Trophoblast cell (in vitro differentiated cells and primary cell): ENCODE results near the gene ASPA.

ENCODE experiments used
- DNase-seq, 2 donors: peaks; one replicate each; pipeline ENCODE4 v3.0.0-alpha.2; 2016
- H2AFZ ChIP-seq: 2 replicates; pipeline ENCODE4 v1.6.1; 2013; ENCODE audit warnings: low read length, moderate library complexity, mild to moderate bottlenecking; ENCODE audit not compliant: insufficient read depth, poor library complexity
- H2AK5ac ChIP-seq: 2 replicates; pipeline ENCODE4 v1.6.1; 2013; ENCODE audit warnings: mild to moderate bottlenecking, low read length
- H2BK120ac ChIP-seq: 2 replicates; pipeline ENCODE4 v1.6.1; 2013; ENCODE audit warnings: low read length, mild to moderate bottlenecking, moderate library complexity; ENCODE audit not compliant: insufficient read depth, poor library complexity
- H2BK12ac ChIP-seq: 2 replicates; pipeline ENCODE4 v1.6.1; 2013; ENCODE audit warnings: mild to moderate bottlenecking, low read length, moderate library complexity
- H2BK5ac ChIP-seq: 2 replicates; pipeline ENCODE4 v1.6.1; 2013; ENCODE audit warnings: low read length, low read depth, moderate library complexity, mild to moderate bottlenecking; ENCODE audit not compliant: poor library complexity
- H3K14ac ChIP-seq: 2 replicates; pipeline ENCODE4 v1.6.1; 2013; ENCODE audit warnings: mild to moderate bottlenecking, low read length
- H3K18ac ChIP-seq: 2 replicates; pipeline ENCODE4 v1.6.1; 2013; ENCODE audit warnings: mild to moderate bottlenecking, low read length
- H3K23ac ChIP-seq: 2 replicates; pipeline ENCODE4 v1.6.1; 2013; ENCODE audit warnings: low read length
- H3K27ac ChIP-seq: 2 replicates; pipeline ENCODE4 v1.5.1; 2013; ENCODE audit warnings: low read depth, mild to moderate bottlenecking, inconsistent platforms, low read length, moderate library complexity
- H3K27me3 ChIP-seq: 2 replicates; pipeline ENCODE4 v1.6.1; 2013; ENCODE audit warnings: inconsistent platforms, mild to moderate bottlenecking, low read length, moderate library complexity; ENCODE audit not compliant: insufficient read depth
- H3K36me3 ChIP-seq, 2 experiments: 1 replicate in 1 of 2; 2 replicates in 1 of 2; pipeline ENCODE4 v1.6.1; 2013; ENCODE audit warnings: low read length in 2 of 2, mild to moderate bottlenecking in 2 of 2, moderate library complexity in 1 of 2; ENCODE audit not compliant: insufficient read depth in 2 of 2, control insufficient read depth in 1 of 2
- H3K4ac ChIP-seq: 2 replicates; pipeline ENCODE4 v1.6.1; 2013; ENCODE audit warnings: low read depth, mild to moderate bottlenecking, low read length, moderate library complexity
- H3K4me1 ChIP-seq, 2 experiments: 1 replicate in 1 of 2; 2 replicates in 1 of 2; pipeline ENCODE4 v1.6.1; 2013; ENCODE audit warnings: low read length in 2 of 2, mild to moderate bottlenecking in 2 of 2, moderate library complexity in 1 of 2; ENCODE audit not compliant: insufficient read depth in 2 of 2, control insufficient read depth in 1 of 2
- H3K4me2 ChIP-seq: 2 replicates; pipeline ENCODE4 v1.6.1; 2013; ENCODE audit warnings: inconsistent platforms, mild to moderate bottlenecking, low read length, moderate library complexity
- H3K4me3 ChIP-seq: 2 replicates; pipeline ENCODE4 v1.5.1; 2013; ENCODE audit warnings: mild to moderate bottlenecking, low read depth, low read length, inconsistent platforms
- H3K79me1 ChIP-seq: one replicate; pipeline ENCODE4 v1.6.1; 2013; ENCODE audit warnings: low read length
- H3K79me2 ChIP-seq: 2 replicates; pipeline ENCODE4 v1.6.1; 2013; ENCODE audit warnings: low read length, mild to moderate bottlenecking; ENCODE audit not compliant: control insufficient read depth, insufficient read depth, poor library complexity
- H3K9ac ChIP-seq: 2 replicates; pipeline ENCODE4 v1.6.1; 2013; ENCODE audit warnings: mild to moderate bottlenecking, low read length
- H3K9me3 ChIP-seq: 2 replicates; pipeline ENCODE4 v1.6.1; 2013; ENCODE audit warnings: low read depth, mild to moderate bottlenecking, control low read depth, inconsistent platforms, low read length; ENCODE audit not compliant: insufficient read depth
- H4K12ac ChIP-seq: 2 replicates; pipeline ENCODE4 v1.6.1; 2013; ENCODE audit warnings: low read depth, mild to moderate bottlenecking, low read length, moderate library complexity
- H4K8ac ChIP-seq: 2 replicates; pipeline ENCODE4 v1.6.1; 2013; ENCODE audit warnings: low read depth, mild to moderate bottlenecking, low read length, moderate library complexity
- H4K91ac ChIP-seq: one replicate; pipeline ENCODE4 v1.6.1; 2013; ENCODE audit warnings: low read depth, mild to moderate bottlenecking, low read length, moderate library complexity
- WGBS: extraction: QIAGEN DNeasy Blood & Tissue Kit; methylation state at CpG from one replicate; pipeline ENCODE4 v1.1.7; 2013; ENCODE audit warnings: missing lambda C conversion rate; ENCODE audit not compliant: insufficient read length, insufficient coverage; ENCODE audit errors: extremely low coverage; 5-methylcytosine and 5-hydroxymethylcytosine counted together

Gene ASPA

DNA sequence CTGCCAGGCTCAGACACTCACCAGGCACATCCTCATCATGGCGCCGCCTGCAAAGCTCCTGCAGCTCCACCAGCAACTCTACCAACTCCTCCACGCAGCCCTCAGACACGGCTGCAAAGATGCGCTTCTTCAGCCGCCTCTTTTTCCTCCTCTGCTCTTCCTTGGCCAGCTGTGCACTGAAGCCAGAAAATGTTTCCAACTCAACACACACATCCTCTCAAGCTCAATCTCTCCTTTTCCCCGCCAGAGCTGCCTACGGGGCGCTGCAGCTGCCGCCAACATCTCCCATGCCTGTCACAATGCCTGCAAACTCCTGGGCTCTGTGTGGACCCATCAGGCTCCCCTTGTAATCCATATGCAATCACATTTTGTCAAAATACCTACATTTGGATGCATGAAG lies 67.7 kb downstream of the ASPA start:
- H3K4me2 ChIP-seq = no peak overlapping the region
- H3K36me3 ChIP-seq = no peaks in the 10 kb centered on the region
- no peak overlapping the region for H2AFZ ChIP-seq
- no peak overlapping the region for H2AK5ac ChIP-seq
- no peak overlapping the region for H3K9ac ChIP-seq
- no peaks in the 10 kb centered on the region for H3K9me3 ChIP-seq
- H4K8ac ChIP-seq = no peak overlapping the region
- H3K79me2 ChIP-seq = no peaks in the 10 kb centered on the region
- H3K14ac ChIP-seq = no peak overlapping the region
- no peak overlapping the region for H4K91ac ChIP-seq
- no peak overlapping the region for H3K18ac ChIP-seq
- no peaks in the 10 kb centered on the region for H3K27me3 ChIP-seq
- H3K27ac ChIP-seq = no peak overlapping the region
- no peaks in the 10 kb centered on the region for H3K79me1 ChIP-seq
- H3K4me1 ChIP-seq = no peaks in the 10 kb centered on the region
- H2BK5ac ChIP-seq = no peak overlapping the region
- H4K12ac ChIP-seq = no peak overlapping the region
- H3K4ac ChIP-seq = no peak overlapping the region
- no peak overlapping the region for H3K4me3 ChIP-seq
- DNase-seq = no peak
- H3K23ac ChIP-seq = no peak overlapping the region
- H2BK120ac ChIP-seq = no peak overlapping the region
- WGBS = no CpG with 5 or more reads among the region's 10 CpGs
- H2BK12ac ChIP-seq = no peak overlapping the region

DNA sequence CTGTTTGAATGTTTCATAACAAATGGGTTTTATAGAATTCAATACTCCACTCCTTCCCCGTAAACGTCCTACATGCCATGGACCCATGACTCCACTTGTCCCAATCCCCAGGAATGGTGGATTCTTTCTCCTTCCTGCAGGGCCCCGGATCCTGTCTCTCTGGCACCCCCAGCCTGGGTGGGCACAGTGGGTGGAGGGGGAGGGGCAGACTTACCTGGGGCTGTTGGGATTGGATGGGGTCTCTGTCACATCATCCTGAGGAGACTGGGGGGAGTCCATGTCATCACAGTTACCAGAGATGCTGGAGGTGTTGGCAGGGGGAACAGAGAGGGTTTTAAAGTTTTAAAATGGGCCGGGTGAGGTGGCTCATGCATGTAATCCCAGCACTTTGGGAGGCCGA lies 68.6 kb downstream of the ASPA start:
- H3K4me1 ChIP-seq = no peaks in the 10 kb centered on the region
- no peak for DNase-seq
- no peak overlapping the region for H2AK5ac ChIP-seq
- no peaks in the 10 kb centered on the region for H3K79me1 ChIP-seq
- no peaks in the 10 kb centered on the region for H3K36me3 ChIP-seq
- no peak overlapping the region for H3K23ac ChIP-seq
- WGBS = no CpG with 5 or more reads among the region's 5 CpGs
- H4K8ac ChIP-seq = no peak overlapping the region
- no peak overlapping the region for H3K4me2 ChIP-seq
- H2BK120ac ChIP-seq = no peak overlapping the region
- no peak overlapping the region for H3K14ac ChIP-seq
- H3K79me2 ChIP-seq = no peaks in the 10 kb centered on the region
- H2BK5ac ChIP-seq = no peak overlapping the region
- H3K27me3 ChIP-seq = no peaks in the 10 kb centered on the region
- no peak overlapping the region for H3K27ac ChIP-seq
- no peak overlapping the region for H3K9ac ChIP-seq
- no peak overlapping the region for H2AFZ ChIP-seq
- no peak overlapping the region for H4K12ac ChIP-seq
- no peak overlapping the region for H2BK12ac ChIP-seq
- H3K9me3 ChIP-seq = no peaks in the 10 kb centered on the region
- H3K18ac ChIP-seq = no peak overlapping the region
- no peak overlapping the region for H3K4ac ChIP-seq
- no peak overlapping the region for H4K91ac ChIP-seq
- H3K4me3 ChIP-seq = no peak overlapping the region

DNA sequence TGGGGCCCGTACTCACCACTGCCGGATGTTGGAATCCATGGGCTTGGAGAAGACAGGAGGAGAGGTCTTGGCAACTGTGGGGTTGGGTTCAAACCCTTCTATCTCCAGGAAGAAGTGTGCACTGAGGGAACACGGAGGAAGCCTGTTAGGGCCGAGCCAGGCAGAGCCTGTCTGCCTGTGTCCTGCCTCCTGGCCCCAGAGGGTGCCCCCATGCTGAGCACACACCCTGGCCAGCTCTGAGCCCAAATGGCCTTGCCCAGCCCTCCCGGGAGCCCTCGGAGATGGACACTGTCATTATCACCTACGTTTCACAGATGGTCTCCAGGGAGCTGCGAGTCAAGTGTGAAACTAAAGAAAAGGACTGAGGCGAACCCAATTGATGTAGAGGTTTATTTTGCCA lies 69.4 kb downstream of the ASPA start:
- Histone ChIP-seq H3K4me2 (no peak overlapping the region), H3K27me3 (no peaks in the 10 kb centered on the region), H3K4me1 (no peaks in the 10 kb centered on the region), H3K14ac (no peak overlapping the region), H3K9ac (no peak overlapping the region), H2BK5ac (no peak overlapping the region), H3K4ac (no peak overlapping the region), H2AFZ (no peak overlapping the region), H3K9me3 (no peaks in the 10 kb centered on the region), H4K91ac (no peak overlapping the region), H3K79me1 (no peaks in the 10 kb centered on the region), H3K18ac (no peak overlapping the region), H3K4me3 (no peak overlapping the region), H4K8ac (no peak overlapping the region), H3K27ac (no peak overlapping the region), H2BK120ac (no peak overlapping the region), H2AK5ac (no peak overlapping the region), H3K36me3 (no peaks in the 10 kb centered on the region), H2BK12ac (no peak overlapping the region), H3K23ac (no peak overlapping the region), H4K12ac (no peak overlapping the region), H3K79me2 (no peaks in the 10 kb centered on the region)
- DNase-seq = no peak
- no CpG with 5 or more reads among the region's 9 CpGs for WGBS

DNA sequence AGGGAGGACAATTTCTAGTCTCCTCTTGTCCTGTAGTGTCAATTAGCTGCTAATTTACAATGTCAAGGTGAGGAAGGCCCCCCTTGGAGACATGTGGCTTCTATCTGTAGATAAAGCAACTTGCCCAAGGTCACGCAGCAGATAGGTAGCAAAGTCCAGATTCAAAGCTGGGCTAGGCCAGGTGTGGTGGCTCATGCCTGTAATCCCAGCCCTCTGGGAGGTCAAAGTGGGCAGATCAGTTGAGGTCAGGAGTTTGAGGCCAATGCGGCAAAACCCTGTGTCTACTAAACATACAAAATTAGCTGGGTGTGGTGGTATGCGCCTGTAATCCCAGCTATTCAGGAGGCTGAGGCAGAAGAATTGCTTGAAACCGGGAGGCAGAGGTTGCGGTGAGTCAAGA lies 70.7 kb downstream of the ASPA start:
- no peak overlapping the region for H2AFZ ChIP-seq
- H3K23ac ChIP-seq = no peak overlapping the region
- no peak overlapping the region for H2AK5ac ChIP-seq
- no peaks in the 10 kb centered on the region for H3K27me3 ChIP-seq
- H4K91ac ChIP-seq = no peak overlapping the region
- H3K9ac ChIP-seq = no peak overlapping the region
- H2BK12ac ChIP-seq = no peak overlapping the region
- peaks cover 3% of the 10 kb centered on the region for H3K9me3 ChIP-seq
- H3K4me1 ChIP-seq = no peaks in the 10 kb centered on the region
- no CpG with 5 or more reads among the region's 5 CpGs for WGBS
- no peak overlapping the region for H3K14ac ChIP-seq
- no peak overlapping the region for H3K4me3 ChIP-seq
- no peak overlapping the region for H4K12ac ChIP-seq
- no peak overlapping the region for H2BK120ac ChIP-seq
- no peak overlapping the region for H3K18ac ChIP-seq
- H3K4ac ChIP-seq = no peak overlapping the region
- no peak overlapping the region for H3K27ac ChIP-seq
- H3K36me3 ChIP-seq = no peaks in the 10 kb centered on the region
- no peaks in the 10 kb centered on the region for H3K79me2 ChIP-seq
- no peaks in the 10 kb centered on the region for H3K79me1 ChIP-seq
- no peak overlapping the region for H2BK5ac ChIP-seq
- no peak overlapping the region for H3K4me2 ChIP-seq
- H4K8ac ChIP-seq = no peak overlapping the region
- DNase-seq = peak; percentile 50 to 78
